Choroid plexus epithelial cell (primary cell): ENCODE measurements around the gene OR13C9.

Experiments used
- DNase-seq: peaks from one replicate; pipeline ENCODE4 v3.0.0-alpha.2; 2010; ENCODE audit warnings: low read depth
- H3K4me3 ChIP-seq: 2 replicates; pipeline ENCODE4 v1.5.1; 2011; ENCODE audit warnings: low read depth, mild to moderate bottlenecking, control low read depth, low read length, moderate library complexity
- TF ChIP-seq, protein P1 (sequence below): conservative IDR thresholded peaks from 2 replicates; pipeline ENCODE4 v1.5.1; 2011; ENCODE audit warnings: low read depth, mild to moderate bottlenecking, control low read depth, inconsistent platforms, low read length, moderate library complexity

The OR13C9 gene

GRCh38 chr9:104580562-104580961, 37.4 kb downstream of the OR13C9 start:
- H3K4me3 ChIP-seq: no peak overlapping the region
- no peak for DNase-seq
- TF ChIP-seq, protein P1, sequence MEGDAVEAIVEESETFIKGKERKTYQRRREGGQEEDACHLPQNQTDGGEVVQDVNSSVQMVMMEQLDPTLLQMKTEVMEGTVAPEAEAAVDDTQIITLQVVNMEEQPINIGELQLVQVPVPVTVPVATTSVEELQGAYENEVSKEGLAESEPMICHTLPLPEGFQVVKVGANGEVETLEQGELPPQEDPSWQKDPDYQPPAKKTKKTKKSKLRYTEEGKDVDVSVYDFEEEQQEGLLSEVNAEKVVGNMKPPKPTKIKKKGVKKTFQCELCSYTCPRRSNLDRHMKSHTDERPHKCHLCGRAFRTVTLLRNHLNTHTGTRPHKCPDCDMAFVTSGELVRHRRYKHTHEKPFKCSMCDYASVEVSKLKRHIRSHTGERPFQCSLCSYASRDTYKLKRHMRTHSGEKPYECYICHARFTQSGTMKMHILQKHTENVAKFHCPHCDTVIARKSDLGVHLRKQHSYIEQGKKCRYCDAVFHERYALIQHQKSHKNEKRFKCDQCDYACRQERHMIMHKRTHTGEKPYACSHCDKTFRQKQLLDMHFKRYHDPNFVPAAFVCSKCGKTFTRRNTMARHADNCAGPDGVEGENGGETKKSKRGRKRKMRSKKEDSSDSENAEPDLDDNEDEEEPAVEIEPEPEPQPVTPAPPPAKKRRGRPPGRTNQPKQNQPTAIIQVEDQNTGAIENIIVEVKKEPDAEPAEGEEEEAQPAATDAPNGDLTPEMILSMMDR: no peak

- DNase-seq: no peak
- TF ChIP-seq, protein P1: no peak
Measured at GRCh38 chr9:104577263-104577662, 40.7 kb downstream of the OR13C9 start.

DNA sequence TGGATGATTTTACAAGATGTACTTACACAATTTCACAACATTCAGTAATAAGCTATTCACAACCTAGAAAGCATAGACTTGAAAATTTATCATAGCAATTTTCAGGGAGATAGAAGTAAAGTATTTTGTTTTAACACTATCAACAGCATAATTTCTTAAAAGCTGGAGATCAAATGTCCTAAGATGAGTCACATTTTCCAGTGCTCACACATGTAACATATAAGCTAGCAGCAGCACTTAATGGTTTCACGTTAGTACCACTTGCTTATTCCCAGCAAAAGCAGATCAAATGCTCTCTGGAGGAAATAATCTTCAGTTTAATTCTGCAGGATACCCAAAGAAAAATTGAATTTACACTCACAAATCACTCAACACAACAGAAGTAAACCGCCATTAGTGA, 42.5 kb downstream of the OR13C9 start:
- TF ChIP-seq, protein P1: no peak
- H3K4me3 ChIP-seq: no peak overlapping the region
- no peak for DNase-seq

More at GRCh38 chr9:104577263-104577662, 40.7 kb downstream of the OR13C9 start:
- no peak overlapping the region for H3K4me3 ChIP-seq

- no peak for DNase-seq
- TF ChIP-seq, protein P1: no peak
- H3K4me3 ChIP-seq: no peak overlapping the region
Measured at GRCh38 chr9:104572612-104573011, 45.4 kb downstream of the OR13C9 start.

GRCh38 chr9:104568868-104569267, 49.1 kb downstream of the OR13C9 start, which contains the start of gene OR13C8:
Gene OR13C8 (plus strand): TSS chr9:104569168. CDS start chr9:104569168, 0 bp downstream.
- TF ChIP-seq, protein P1: no peak
- DNase-seq: no peak
- no peak within 1 kb of the TSS for H3K4me3 ChIP-seq
